Inflammatory macrophage treated with lipopolysaccharide for 1 hour (primary cell): ENCODE results near the gene SYT13.

Source experiments
- DNase-seq, 2 donors: peaks; one replicate each; pipeline ENCODE4 v3.0.0-alpha.2; 2020 to 2022

SYT13 gene

DNA sequence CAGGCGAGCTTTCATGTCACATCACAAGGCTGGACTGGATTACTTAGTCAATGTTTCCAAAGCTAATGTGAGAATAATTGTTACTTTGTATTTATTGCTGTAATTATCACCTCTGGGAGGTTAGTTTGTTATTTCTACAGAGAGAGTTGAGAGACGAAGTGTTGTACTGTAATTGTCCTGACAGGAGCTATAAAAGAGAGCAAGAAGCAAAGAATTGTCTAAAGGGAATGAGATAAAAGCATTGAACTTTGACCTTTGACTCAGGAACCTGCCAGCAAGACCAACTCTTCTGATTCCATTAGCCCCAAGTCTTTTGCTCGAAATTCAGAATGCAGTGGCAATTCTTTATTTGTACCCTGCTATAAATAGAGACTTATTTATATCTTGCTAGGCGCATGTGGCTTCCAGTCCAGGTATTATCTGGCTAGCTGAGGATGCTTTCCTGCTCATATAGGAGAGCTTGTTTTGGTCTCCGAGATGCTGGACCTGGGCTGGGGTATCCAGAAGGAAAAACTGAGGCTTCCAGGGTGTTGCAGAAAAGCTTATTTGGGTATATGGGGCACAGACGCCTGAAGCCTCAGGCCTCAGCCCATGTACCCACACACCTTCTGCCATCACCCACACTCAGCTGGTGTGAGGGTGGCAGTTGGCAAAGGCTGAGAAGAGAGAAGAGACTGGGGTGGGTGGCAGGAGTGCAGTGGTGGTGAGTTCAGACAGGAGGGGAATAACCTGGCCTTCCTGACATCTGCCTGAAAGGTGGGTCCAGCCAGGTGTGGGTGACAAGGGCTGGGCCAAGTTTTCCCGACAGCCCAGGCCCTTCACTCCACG lies 40.7 kb downstream of the SYT13 start:
- DNase-seq = no peak

DNA sequence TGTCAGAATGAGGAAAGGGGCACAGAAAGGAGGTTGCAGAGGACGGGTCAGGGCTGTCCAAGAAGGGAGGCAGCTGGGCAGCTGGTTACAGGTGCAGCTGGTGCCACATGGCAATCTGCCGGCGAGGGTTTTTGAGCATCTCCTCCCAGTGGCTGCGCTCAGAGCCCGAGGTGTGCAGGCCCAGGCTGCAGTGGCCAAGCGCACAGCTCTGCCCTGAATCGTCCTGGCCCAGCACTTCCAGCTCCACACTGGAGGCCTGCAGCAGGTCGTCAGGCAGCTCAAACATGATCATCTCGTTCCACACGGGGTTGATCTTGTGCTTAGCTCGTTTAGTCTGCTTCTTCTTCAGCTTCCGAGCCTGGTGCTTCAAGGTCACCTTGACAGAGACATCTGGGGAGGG lies 42.2 kb downstream of the SYT13 start:
- no peak for DNase-seq

DNA sequence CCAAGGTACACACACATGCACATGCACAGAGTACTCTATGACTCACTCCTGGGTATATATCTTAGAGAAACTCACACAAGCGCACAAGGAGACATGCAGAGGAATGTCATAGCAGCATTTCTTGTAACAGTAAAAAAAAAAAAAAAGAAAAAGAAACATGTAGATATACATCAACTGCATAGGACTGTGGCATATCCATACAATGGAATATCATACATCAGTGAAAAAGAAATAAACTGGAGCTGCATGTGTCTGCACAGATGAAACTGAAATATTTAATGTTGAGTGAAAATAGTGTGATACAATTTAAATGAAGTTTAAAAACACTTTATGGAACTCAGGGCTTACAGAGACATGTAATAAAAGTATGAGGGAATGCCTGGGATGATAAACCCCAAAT lies 46.4 kb downstream of the SYT13 start:
- DNase-seq = no peak

DNA sequence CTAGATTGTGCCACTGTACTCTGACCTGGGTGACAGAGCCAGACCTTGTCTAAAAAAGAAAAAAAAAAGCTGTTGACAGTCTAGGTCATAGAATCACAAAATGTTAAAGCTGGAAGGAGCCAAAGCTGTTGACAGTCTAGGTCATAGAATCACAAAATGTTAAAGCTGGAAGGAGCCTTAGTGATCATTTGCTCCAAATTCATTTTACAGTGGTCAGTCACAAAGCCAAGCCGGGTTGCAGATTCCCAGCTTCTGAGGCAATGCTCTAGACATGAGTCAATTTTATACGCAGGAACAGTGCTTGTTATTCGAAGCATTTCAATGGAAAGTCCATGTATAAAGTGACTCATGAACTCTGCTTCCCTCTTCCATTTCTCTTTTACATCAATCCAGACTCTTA lies 47.4 kb downstream of the SYT13 start:
- no peak for DNase-seq

DNA sequence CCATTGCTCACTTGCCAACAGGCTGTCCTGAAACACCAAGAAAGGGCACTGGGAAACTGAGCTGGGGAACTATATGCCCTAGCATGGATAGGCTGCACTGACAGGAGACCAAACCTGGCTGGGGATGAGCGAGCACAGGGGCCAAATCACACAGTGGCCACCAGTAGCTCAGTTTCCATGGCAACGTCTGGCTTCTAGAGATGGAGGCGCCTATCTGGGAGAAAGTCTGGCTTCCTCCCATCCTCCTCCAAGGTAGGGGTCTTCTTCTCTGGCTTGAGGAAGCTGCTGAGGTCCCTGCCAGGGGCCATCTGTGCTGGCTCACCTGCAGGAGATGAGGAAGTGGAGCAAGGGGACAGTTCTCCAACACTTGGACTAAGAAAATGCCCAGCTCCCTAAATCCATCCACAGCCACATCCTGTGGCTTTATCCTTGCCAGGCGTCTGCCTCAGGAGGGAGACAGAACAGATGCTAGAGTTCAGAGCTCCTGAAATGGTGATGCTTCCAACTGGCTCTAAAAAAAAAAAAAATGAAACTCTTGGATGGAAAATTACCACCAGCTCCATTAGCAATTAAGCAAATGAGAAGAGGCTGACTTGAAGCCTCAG lies 48.3 kb downstream of the SYT13 start:
- no peak for DNase-seq

DNA sequence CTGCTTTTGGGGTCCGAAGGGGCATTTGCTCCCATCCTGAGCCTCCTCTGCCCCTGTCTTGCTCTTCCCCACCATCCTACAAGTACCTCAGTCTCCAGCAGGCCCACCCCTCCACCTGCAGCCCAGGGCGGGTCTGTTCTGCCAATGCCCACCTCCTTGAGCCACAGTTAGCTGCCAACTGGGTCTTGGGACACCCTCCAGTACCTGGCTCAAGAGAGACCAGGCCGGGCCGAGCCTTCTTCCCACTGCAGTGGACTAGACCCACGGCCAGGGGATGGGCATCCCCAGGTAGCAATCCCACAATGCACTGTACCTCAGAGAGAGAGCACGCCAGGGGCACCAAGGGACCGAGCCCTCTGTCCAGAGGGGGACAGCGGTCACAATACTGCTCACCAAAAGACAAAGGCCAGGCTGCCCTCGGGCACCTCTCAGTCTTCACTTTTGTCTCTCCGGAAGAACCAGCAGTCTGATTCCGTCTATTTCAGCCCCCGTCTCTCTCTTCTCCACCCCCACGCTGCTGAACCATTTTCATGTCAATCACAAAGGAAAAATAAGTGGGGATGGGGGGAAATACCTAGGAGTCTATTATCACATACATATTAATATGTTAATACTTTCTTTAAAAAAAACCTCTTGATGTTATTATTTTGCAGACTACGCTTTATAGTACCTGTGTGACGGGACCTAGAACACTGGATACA lies 51.7 kb downstream of the SYT13 start:
- no peak for DNase-seq

DNA sequence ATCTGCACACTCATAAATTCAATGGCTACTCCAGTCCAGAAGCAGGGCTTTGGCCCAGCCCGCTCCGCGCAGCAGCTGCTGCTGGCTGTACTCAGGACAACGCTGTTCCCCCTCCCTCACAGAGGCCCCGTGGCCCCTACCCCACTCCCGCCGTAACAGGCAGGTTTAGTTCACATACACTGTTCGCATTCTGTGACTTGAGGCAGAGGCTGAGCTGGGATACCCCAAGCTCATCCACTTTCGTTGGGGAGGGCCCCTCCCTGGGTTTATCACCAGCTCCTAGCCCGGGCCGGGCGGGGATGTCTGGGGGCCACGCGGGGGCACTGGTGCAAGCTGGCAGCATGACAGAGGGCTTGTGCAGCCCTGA lies 52.4 kb downstream of the SYT13 start:
- no peak for DNase-seq

DNA sequence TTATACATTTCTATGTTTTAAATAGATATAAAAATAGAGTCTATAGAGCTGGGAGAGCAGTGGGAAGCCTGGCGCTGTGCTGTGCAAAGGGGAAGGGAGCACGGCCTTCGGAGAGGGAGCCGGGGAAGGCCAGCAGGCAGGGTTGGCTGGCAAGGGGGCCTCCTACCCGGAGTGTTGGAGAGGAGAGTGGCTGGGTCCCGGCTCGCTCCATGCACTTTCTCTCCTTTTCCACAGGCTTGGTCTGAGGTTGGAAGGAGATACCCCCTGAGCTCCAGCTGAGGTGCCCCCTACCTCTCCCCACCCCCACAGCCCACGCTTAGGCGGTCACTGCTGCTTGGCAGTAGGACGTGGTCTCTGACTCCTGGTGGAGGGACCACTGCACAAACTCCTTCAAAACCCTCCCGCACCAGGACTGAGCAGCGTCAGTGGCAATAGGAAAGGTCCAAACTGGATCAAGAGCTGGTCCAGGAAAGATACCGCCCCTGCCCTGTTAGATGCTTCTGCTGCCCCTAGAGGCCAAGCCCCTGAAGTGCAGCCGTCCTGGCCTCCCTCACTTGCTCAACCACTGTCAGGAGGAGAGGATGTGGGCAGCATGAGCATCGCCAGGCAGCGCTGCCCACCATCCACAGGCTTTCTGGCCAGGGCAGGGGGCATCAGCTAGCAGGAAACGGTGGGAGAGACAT lies 52.9 kb downstream of the SYT13 start:
- DNase-seq = peak; percentile 26 to 79

DNA sequence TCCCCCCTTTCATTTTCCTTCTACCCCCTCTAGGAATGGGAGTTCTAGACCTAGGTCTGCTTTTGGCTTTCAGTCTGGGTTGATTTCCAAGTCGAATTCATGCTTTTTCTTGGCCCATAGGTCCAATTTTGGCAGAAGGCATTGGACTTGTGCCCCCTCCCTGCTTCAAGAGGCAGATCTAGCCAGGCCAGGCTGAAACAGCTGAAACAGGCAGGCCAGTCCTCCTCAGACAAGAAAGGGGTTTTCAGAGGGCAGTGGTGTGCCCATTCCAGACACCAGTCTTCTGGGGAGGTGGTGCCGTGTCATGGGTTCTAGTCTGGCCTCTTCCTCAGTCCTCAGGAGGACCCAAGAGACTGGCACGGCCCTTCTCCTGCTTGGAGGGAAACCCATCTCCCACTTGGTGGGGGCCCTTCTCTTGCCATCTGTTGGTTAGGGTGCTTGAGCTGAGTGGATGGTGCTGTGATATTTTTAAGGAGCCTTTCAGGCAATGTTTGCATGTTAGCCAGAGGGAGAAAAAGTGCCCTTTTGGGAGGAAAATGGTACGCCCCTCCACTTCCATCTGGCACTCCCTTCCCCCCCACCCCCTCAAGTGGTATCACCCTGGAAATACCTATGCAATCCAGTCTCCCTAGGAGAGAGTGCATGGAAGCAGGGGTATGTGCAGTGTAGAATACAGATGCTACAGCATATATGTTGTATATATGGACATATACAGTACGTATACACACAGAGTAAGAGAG lies 53.6 kb downstream of the SYT13 start:
- DNase-seq = no peak

DNA sequence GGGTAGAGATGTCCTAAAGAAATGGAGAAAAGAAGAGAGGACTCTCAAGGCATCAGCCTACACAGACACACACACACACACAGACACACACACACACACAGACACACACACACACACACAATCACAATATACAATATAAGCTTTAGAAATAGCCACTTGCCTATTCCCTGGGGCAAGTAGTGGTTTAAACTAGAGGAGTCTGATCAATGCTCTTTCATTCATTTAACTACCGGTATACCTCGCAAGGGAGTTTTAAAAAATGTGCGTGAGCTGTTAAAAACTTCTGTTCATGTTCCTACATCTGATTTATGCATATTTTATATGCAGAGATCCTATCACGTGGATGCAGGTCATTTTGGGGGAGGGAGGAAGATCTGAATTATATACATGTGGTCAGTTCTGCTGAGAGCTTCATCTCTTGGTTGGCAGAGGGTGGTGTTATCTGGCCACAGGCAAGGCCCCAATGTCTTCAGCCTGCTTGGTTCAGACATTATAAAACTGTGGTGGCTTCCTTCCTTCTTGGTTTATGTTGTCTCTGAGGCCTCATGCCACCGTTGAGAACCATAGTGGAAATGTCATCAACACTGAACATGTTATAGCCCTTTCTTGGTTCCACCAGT lies 56.6 kb downstream of the SYT13 start:
- no peak for DNase-seq

DNA sequence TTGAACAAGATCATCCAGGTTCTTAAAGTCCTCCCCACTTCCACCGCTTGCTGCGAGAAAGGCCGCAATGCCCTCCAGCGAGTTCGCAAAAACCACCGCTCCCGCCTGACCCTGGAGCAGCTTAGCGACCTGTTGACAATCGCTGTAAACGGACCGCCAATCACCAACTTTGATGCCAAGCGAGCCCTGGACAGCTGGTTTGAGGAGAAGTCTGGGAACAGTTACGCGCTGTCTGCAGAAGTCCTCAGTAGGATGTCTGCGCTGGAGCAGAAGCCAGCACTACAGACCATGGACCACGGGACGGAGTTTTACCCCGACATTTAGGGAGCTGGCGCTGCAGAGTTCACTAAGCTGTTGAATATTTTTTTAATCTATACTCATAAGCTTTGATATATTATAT lies 58.3 kb downstream of the SYT13 start:
- no peak for DNase-seq

DNA sequence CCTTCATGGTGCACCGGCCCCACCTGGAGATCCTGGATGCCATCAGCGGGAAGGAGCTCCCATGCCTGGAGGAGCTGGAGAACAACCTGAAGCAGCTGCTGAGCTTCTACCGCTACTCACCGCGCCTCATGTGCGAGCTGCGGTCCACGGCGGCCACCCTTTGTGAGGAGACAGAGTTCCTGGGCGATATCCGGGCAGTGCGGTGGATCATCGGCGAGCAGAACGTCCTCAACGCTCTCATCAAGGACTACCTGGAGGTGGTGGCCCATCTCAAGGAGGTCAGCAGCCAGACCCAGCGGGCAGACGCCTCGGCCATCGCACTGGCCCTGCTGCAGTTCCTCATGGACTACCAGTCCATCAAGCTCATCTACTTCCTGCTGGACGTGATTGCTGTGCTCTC lies 59.2 kb downstream of the SYT13 start:
- no peak for DNase-seq

DNA sequence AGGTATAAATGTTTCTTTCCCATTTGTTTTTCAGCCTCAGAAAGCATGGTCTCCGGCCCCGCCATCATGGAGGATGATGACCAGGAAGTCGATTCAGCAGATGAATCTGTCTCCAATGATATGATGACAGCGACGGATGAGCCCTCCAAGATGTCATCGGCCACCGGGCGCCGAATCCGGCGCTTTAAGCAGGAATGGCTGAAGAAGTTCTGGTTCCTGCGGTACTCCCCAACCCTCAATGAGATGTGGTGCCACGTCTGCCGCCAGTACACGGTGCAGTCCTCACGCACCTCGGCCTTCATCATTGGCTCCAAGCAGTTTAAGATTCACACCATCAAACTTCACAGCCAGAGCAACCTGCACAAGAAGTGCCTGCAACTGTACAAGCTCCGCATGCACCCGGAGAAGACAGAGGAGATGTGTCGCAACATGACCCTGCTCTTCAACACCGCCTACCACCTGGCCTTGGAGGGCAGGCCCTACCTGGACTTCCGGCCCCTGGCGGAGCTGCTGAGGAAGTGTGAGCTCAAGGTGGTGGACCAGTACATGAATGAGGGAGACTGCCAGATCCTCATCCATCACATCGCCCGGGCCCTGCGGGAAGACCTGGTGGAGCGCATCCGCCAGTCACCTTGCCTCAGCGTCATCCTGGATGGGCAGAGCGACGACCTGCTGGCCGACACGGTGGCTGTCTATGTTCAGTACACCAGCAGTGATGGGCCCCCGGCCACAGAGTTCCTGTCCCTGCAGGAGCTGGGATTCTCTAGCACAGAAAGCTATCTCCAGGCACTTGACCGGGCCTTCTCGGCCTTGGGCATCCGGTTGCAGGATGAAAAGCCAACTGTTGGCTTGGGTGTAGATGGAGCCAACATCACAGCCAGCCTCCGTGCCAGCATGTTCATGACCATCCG lies 59.9 kb downstream of the SYT13 start:
- DNase-seq = no peak

DNA sequence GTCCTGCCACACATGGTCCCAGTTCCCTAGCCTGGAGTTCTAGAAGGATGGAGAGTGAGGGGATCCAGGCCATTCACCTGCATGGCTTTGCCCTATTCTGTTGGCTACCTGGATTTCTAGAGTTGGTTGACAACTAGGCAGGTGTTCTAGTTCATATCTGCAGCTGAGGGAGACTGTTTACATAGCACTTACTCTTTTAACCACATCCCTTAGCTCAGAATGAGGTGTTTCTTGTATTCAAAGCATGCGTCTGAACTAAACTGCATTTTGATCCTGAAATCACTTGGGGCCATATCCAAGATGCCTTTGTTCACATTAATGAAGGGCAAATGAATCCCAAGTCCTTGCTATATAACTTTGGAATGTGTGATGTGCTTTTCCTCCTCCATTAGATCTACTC lies 60.9 kb downstream of the SYT13 start:
- DNase-seq = no peak

DNA sequence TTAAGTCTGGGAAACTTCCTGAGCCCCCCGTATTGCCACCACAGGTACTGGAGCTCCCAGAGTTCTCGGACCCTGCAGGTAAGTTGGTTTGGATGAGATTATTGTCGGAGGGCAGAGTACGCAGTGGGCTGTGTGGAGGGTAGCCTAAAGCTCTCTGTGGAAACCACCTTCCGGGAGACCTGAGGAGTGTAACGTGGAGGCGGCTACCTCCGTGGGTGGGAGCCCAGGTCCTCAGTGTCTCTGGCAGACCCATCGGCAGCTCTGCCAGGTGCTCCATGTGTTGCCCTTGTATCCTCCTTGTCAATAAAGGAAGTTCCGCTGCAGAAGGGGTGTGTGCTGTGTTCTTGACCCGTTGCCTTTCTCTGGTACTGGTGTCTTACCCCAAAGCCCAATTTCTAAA lies 61.4 kb downstream of the SYT13 start:
- no peak for DNase-seq

DNA sequence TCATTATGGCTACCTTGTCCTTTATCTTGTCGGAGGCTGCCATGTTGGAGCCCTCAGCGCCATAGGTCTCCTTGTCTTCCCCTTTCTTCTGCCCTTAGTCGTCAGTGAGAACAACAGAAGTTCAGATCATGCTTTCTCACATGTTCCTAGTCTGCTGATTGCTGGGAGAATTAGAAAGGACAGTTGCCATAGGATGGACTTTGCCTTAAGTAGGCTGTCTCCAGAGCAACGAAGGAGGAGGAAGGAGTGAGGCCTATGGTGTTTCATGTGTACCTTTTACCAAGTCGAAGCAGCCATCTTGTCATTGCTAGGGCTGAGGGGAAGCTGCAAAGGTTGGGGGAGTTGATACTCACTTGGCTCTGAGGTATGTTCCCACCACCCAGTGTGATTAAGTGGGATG lies 62.6 kb downstream of the SYT13 start:
- DNase-seq = no peak

DNA sequence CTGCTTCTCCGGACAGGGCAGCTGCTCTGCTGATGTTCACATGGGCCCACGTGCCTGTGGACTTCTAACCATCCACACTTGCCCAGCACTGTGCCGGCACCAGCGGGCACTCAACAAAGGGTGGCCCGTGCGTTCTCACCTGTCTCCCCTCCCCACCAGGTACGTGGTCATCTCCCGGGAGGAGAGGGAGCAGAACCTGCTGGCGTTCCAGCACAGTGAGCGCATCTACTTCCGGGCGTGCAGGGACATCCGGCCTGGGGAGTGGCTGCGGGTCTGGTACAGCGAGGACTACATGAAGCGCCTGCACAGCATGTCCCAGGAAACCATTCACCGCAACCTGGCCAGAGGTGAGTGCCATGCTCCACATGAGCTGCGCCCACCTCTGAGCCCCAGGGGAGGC lies 66.7 kb downstream of the SYT13 start:
- no peak for DNase-seq

DNA sequence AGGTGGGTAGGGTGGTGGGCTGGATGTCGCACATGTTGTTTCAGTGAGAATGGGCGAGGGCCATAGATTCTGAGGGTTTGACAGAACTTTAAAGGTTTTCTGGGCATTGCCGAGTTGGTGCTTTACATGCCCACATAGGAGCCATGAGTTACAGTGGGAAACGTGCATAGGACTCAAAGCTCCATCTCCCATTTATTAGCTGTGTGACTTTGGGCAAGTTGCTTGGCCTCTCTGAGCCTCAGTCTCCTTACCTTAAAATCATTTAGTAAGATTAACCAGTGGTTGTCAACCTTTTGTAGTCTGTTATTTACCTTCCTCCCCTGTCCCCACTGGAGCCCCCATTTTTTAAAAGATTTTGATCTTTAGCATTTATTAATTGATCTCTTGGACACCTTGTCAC lies 67.4 kb downstream of the SYT13 start:
- no peak for DNase-seq

DNA sequence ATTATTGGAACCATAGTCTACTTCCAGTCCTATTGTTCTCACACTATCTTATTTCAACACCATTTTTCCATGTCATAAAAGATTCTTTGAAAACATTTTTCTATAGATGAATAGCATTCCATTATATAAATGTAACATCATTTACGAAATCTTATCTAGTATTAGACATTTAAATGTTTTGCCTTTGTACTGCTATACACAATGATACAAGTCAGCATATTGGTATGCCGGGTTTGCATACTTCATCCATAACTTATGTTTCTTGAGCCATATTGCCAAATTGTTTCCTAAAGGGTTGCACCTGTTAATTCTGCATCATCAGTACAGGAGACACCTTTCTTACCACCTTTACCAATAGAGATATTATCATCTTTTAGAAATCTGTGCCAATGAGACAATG lies 68.2 kb downstream of the SYT13 start:
- DNase-seq = no peak

DNA sequence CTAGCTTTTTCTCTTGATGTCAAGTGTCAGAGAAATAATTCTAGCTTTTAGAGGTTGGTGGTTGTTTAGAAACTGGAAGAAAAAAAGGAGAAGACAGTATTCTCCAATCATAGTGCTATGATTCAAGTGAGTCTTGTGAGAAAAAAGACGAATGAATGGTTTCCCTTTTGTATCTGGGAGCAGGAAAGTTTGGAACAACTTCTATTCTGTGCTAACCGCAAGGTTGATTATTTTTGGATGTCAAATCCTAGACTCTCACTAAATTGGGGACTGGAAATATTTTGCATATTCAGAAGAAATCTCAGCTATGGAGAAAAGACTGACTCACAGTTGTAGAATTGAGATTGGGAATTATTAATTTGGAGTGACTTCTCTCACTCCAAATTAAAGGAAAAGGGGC lies 69.2 kb downstream of the SYT13 start:
- DNase-seq = no peak

DNA sequence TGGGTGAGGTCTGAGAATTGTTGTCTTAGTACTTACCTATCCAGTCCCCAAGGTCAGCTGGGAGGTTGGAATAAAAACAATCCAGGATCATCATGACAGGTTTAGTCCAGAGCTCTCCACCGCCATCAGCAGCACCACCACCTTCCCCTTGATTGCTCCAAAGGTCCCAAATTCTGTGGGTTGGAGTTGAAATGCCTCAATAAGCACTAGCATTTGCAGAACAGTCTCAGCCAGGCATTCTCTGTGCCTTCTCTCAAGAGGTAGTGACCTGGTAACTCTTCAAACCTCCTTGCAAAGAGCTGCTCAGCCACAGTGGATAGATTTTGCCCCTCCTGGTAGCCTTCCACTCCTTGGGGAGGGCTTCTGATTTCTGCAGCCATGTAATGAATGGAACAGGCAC lies 70.1 kb downstream of the SYT13 start:
- DNase-seq = no peak
